HEK293 (cell line): ENCODE data around the gene FNTB.

Experiments
- BCL11A ChIP-seq: fragments of 450-650 bp; formaldehyde crosslinking; IDR thresholded peaks from 2 replicates; pipeline ENCODE4 v1.5.1; 2016; ENCODE audit warnings: low read depth, missing biosample characterization, missing genetic modification characterization
- CTCF ChIP-seq: fragments of 450-650 bp; formaldehyde crosslinking; IDR thresholded peaks from 2 replicates; pipeline ENCODE4 v1.5.1; 2016; ENCODE audit warnings: missing biosample characterization, missing genetic modification characterization
- ZBTB20 ChIP-seq: fragments of 450-650 bp; formaldehyde crosslinking; IDR thresholded peaks from 2 replicates; pipeline ENCODE4 v1.5.1; 2016; ENCODE audit warnings: missing biosample characterization, missing genetic modification characterization
- ZFP69B ChIP-seq: fragments of 450-650 bp; formaldehyde crosslinking; IDR thresholded peaks from 2 replicates; pipeline ENCODE4 v1.5.1; 2016; ENCODE audit warnings: missing biosample characterization, missing genetic modification characterization
- ZNF140 ChIP-seq: fragments of 450-650 bp; formaldehyde crosslinking; IDR thresholded peaks from 2 replicates; pipeline ENCODE4 v1.5.1; 2016; ENCODE audit warnings: missing biosample characterization, missing genetic modification characterization
- ZNF26 ChIP-seq: fragments of 450-650 bp; formaldehyde crosslinking; IDR thresholded peaks from 2 replicates; pipeline ENCODE4 v1.5.1; 2016; ENCODE audit warnings: missing biosample characterization, missing genetic modification characterization
- ZNF274 ChIP-seq, 2 experiments: fragments of 200-500 bp in 1 of 2; fragments of 450-650 bp in 1 of 2; sonication (Bioruptor generic) in 1 of 2; formaldehyde crosslinking in 1 of 2; IDR thresholded peaks; 2 replicates each; pipeline versions ENCODE4 v1.5.1 to v1.6.1; 2014 to 2016; ENCODE audit warnings: borderline replicate concordance in 1 of 2, inconsistent platforms in 1 of 2, low read length in 1 of 2, missing biosample characterization in 1 of 2, missing genetic modification characterization in 1 of 2
- ZNF449 ChIP-seq: fragments of 450-650 bp; formaldehyde crosslinking; IDR thresholded peaks from 2 replicates; pipeline ENCODE4 v1.5.1; 2017; ENCODE audit warnings: missing biosample characterization, mild to moderate bottlenecking, missing genetic modification characterization, moderate library complexity
- ZNF654 ChIP-seq: fragments of 450-650 bp; formaldehyde crosslinking; IDR thresholded peaks from 2 replicates; pipeline ENCODE4 v1.5.1; 2016; ENCODE audit warnings: low read depth, missing biosample characterization, missing genetic modification characterization

GRCh38 chr14:64955297-64955696 lies 31.4 kb upstream of the FNTB start:
- TF ChIP-seq CTCF (tag by site-specific recombination), result no peak
- TF ChIP-seq ZFP69B (tag by site-specific recombination), result no peak
- TF ChIP-seq ZNF26 (tag by site-specific recombination), result no peak
- no peak for TF ChIP-seq ZNF140 (tag by site-specific recombination)
- no peak for TF ChIP-seq ZBTB20 (tag by site-specific recombination)
- no peak for TF ChIP-seq BCL11A
- TF ChIP-seq ZNF654, result no peak
- TF ChIP-seq ZNF274 (IDR thresholded peaks at IDR 0.05; ENCODE audit: low read length), result no peak
- TF ChIP-seq ZNF274 (tag by site-specific recombination; IDR thresholded peaks at IDR 0.05; ENCODE audit: borderline replicate concordance), result no peak
- TF ChIP-seq ZNF449, result no peak
